Measurements from ENCODE around the gene MYO3B.

- no peak for TF ChIP-seq FOXA1 (IDR thresholded peaks at IDR 0.05)
- TF ChIP-seq ZNF384 (IDR thresholded peaks at IDR 0.05): no peak
- TF ChIP-seq L3MBTL2 (conservative IDR thresholded peaks at IDR 0.05): no peak
- TF ChIP-seq LEF1 (IDR thresholded peaks at IDR 0.05; ENCODE audit: borderline replicate concordance): no peak
- TF ChIP-seq FOXK2 (IDR thresholded peaks at IDR 0.05): no peak
- TF ChIP-seq NFRKB (IDR thresholded peaks at IDR 0.05): no peak
- no peak for TF ChIP-seq FOXM1 (IDR thresholded peaks at IDR 0.05; ENCODE audit: borderline replicate concordance)
- TF ChIP-seq SP1 (IDR thresholded peaks at IDR 0.05): no peak
- TF ChIP-seq BHLHE40 (IDR thresholded peaks at IDR 0.05; ENCODE audit: borderline replicate concordance): no peak
- no peak for TF ChIP-seq SUZ12 (IDR thresholded peaks at IDR 0.05)
These were observed 40.5 kb downstream of the MYO3B start for GRCh38 chr2:170218456-170218855.
